SH-SY5Y (cell line): ENCODE measurements around the gene TMED10.

Source experiments
- GATA2 ChIP-seq: IDR thresholded peaks from 2 replicates; pipeline ENCODE4 v1.6.1; 2011; ENCODE audit warnings: mild to moderate bottlenecking, low read depth, low read length
- GATA3 ChIP-seq: IDR thresholded peaks from 2 replicates; pipeline ENCODE4 v1.6.1; 2011; ENCODE audit warnings: low read depth, mild to moderate bottlenecking, low read length, moderate library complexity

DNA sequence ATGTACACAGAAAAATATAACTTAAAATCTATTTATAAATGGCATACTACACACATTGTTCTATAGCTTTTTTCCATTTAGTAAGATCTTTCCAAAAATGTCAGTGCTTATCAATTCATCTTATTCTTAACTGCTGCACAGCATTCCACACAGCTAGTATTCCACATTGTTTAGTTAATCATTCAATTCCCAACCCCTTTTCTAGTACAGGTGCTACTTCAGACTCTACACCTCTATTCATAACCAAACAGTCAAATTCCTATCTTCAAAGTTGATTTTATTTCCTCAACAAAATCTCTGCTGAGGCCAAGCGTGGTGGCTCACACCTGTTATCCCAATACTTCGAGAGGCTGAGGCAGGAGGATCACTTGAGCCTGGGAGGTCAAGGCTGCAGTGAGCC, 37.2 kb downstream of the TMED10 start:
- no peak for TF ChIP-seq GATA2
- no peak for TF ChIP-seq GATA3
